GM21360 (cell line): ENCODE results near the gene ANK3.

Source experiments
- ATAC-seq: cut with Tn5 transposase; IDR thresholded peaks from one replicate; pipeline ENCODE4 v1.9.1; 2021; ENCODE audit warnings: mild to moderate bottlenecking, moderate library complexity; ENCODE audit not compliant: unreplicated experiment

ANK3 gene

GRCh38 chr10:60389413-60390025 is at the start of gene ANK3:
Gene ANK3 (minus strand): TSS chr10:60389875. CDS start chr10:60389538, 337 bp downstream.
- no peak for ATAC-seq

GRCh38 chr10:60434418-60435046 is 44.9 kb upstream of the ANK3 start:
- no peak for ATAC-seq

GRCh38 chr10:60433684-60434083 is 44.0 kb upstream of the ANK3 start:
- no peak for ATAC-seq

- ATAC-seq, result no peak
Observed at GRCh38 chr10:60430836-60431597, 41.3 kb upstream of the ANK3 start.

GRCh38 chr10:60430017-60430416 is 40.3 kb upstream of the ANK3 start:
- no peak for ATAC-seq

GRCh38 chr10:60429084-60429849 is 39.6 kb upstream of the ANK3 start:
- ATAC-seq, result no peak

GRCh38 chr10:60428387-60428737 is 38.7 kb upstream of the ANK3 start:
- no peak for ATAC-seq

GRCh38 chr10:60427709-60428386 is 38.2 kb upstream of the ANK3 start:
- no peak for ATAC-seq

- ATAC-seq, result no peak
Observed at GRCh38 chr10:60427148-60427547, 37.5 kb upstream of the ANK3 start.

- no peak for ATAC-seq
Observed at GRCh38 chr10:60426425-60426824, 36.8 kb upstream of the ANK3 start.

GRCh38 chr10:60425392-60426110 is 35.9 kb upstream of the ANK3 start:
- ATAC-seq, result no peak

GRCh38 chr10:60424971-60425370 is 35.3 kb upstream of the ANK3 start:
- no peak for ATAC-seq

GRCh38 chr10:60423920-60424319 is 34.2 kb upstream of the ANK3 start:
- no peak for ATAC-seq

- ATAC-seq, result no peak
Observed at GRCh38 chr10:60422809-60423208, 33.1 kb upstream of the ANK3 start.

- no peak for ATAC-seq
Observed at GRCh38 chr10:60420991-60421894, 31.6 kb upstream of the ANK3 start.

- no peak for ATAC-seq
Observed at GRCh38 chr10:60419249-60419648, 29.6 kb upstream of the ANK3 start.

- ATAC-seq, result no peak
Observed at GRCh38 chr10:60417901-60418300, 28.2 kb upstream of the ANK3 start.

- ATAC-seq, result no peak
Observed at GRCh38 chr10:60417024-60417423, 27.3 kb upstream of the ANK3 start.

- no peak for ATAC-seq
Observed at GRCh38 chr10:60414877-60415585, 25.4 kb upstream of the ANK3 start.
